ENCODE measurements around the gene TMED10. TPM values are rescaled to one million over a fixed set of nuclear protein-coding genes. Genes with fewer than 3 reads are reported as not detected.

Gene TMED10
- polyA plus RNA-seq, 1 of the 3 experiments (the other 2 are of a cell fraction): 168 TPM

DNA sequence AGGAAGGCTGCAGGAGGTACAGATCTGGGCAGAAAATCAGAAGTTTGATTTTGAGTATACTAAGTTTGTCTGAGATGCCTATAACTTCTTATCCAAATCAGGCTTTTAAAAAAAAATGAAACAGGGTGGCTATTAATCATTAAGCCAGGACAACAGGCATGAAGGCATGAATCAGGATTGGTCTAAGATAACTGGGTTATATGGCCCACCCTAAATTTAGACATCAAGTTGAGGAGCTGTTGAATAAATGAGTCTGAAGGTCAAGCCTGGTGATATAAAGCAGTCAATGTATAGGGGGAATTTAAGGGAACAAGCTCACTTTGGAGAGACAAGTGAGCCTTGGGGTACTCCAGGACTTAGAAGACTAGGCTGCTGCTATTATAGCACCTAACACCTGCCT, 78.2 kb downstream of the TMED10 start (continued):
- TF ChIP-seq, protein P1, sequence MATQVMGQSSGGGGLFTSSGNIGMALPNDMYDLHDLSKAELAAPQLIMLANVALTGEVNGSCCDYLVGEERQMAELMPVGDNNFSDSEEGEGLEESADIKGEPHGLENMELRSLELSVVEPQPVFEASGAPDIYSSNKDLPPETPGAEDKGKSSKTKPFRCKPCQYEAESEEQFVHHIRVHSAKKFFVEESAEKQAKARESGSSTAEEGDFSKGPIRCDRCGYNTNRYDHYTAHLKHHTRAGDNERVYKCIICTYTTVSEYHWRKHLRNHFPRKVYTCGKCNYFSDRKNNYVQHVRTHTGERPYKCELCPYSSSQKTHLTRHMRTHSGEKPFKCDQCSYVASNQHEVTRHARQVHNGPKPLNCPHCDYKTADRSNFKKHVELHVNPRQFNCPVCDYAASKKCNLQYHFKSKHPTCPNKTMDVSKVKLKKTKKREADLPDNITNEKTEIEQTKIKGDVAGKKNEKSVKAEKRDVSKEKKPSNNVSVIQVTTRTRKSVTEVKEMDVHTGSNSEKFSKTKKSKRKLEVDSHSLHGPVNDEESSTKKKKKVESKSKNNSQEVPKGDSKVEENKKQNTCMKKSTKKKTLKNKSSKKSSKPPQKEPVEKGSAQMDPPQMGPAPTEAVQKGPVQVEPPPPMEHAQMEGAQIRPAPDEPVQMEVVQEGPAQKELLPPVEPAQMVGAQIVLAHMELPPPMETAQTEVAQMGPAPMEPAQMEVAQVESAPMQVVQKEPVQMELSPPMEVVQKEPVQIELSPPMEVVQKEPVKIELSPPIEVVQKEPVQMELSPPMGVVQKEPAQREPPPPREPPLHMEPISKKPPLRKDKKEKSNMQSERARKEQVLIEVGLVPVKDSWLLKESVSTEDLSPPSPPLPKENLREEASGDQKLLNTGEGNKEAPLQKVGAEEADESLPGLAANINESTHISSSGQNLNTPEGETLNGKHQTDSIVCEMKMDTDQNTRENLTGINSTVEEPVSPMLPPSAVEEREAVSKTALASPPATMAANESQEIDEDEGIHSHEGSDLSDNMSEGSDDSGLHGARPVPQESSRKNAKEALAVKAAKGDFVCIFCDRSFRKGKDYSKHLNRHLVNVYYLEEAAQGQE (IDR thresholded peaks at IDR 0.05; ENCODE audit: low read depth, low read length): no peak
- TF ChIP-seq SMC3 (IDR thresholded peaks at IDR 0.05; ENCODE audit: low read depth, low read length) (no peak), NRF1 (IDR thresholded peaks at IDR 0.05; ENCODE audit: low read depth, low read length) (no peak), GATA2 (CRISPR knock-in tag; IDR thresholded peaks at IDR 0.05) (no peak), TAF1 (IDR thresholded peaks at IDR 0.05; ENCODE audit: borderline replicate concordance, low read depth, low read length) (no peak), MXI1 (IDR thresholded peaks at IDR 0.05; ENCODE audit: low read depth, low read length) (no peak)

DNA sequence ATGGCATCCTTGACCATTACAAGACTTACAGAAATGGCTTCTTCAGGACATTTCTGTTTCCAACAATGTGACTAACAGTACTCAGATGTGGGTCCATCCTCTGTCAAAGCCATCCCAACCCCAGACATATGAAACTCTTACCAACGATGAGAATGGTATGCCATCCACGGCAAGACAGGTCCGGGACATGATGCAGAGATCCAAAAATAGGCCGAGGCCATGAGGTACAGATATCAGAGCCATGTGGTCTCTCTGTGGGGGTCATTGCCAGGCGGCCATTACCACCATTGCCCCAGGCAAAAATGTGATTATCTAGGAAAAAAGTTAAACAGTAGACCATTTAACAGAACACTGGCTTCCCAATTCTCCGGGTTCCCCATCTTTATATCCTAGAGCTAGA, 79.5 kb downstream of the TMED10 start:
- TF ChIP-seq MEF2A (IDR thresholded peaks at IDR 0.05; ENCODE audit: borderline replicate concordance, low read depth) (no peak), YY1 (IDR thresholded peaks at IDR 0.05; ENCODE audit: low read depth) (no peak), RCOR1 (IDR thresholded peaks at IDR 0.05; ENCODE audit: low read length) (no peak), SIN3A (IDR thresholded peaks at IDR 0.05; ENCODE audit: borderline replicate concordance, low read depth, low read length) (no peak), CHD2 (IDR thresholded peaks at IDR 0.05; ENCODE audit: low read length, partially characterized antibody) (no peak), FOXJ3 (CRISPR knock-in tag; IDR thresholded peaks at IDR 0.05) (no peak), GATA2 (CRISPR knock-in tag; IDR thresholded peaks at IDR 0.05) (no peak)
- TF ChIP-seq, protein P2, sequence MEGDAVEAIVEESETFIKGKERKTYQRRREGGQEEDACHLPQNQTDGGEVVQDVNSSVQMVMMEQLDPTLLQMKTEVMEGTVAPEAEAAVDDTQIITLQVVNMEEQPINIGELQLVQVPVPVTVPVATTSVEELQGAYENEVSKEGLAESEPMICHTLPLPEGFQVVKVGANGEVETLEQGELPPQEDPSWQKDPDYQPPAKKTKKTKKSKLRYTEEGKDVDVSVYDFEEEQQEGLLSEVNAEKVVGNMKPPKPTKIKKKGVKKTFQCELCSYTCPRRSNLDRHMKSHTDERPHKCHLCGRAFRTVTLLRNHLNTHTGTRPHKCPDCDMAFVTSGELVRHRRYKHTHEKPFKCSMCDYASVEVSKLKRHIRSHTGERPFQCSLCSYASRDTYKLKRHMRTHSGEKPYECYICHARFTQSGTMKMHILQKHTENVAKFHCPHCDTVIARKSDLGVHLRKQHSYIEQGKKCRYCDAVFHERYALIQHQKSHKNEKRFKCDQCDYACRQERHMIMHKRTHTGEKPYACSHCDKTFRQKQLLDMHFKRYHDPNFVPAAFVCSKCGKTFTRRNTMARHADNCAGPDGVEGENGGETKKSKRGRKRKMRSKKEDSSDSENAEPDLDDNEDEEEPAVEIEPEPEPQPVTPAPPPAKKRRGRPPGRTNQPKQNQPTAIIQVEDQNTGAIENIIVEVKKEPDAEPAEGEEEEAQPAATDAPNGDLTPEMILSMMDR (IDR thresholded peaks at IDR 0.05): no peak
- WGBS (ENCODE audit: low lambda C conversion rate): 85% methylated on average over 6 of the region's 6 CpGs
- Histone ChIP-seq H3K4me1 (ENCODE audit: control insufficient read depth in 1 of 2, insufficient read depth in 2 of 2, low read depth in 1 of 2, low read length in 1 of 2) (no peaks in the 10 kb centered on the region), H3K4me3 (ENCODE audit: low read depth in 2 of 2, low read length in 1 of 2) (no peak overlapping the region), H2AFZ (ENCODE audit: low read depth) (no peak overlapping the region), H3K9me2 (no peaks in the 10 kb centered on the region), H3F3A (replicated peaks; ENCODE audit: insufficient read depth) (no peaks in the 10 kb centered on the region), H3K27me3 (ENCODE audit: insufficient read depth) (no peaks in the 10 kb centered on the region), H3K79me2 (ENCODE audit: insufficient read depth) (no peaks in the 10 kb centered on the region; the same call in 1 of the 2 replicates), H3K36me3 (replicated peaks in 1 of 2; ENCODE audit: control insufficient read depth in 1 of 2, insufficient read depth in 2 of 2, low read length in 1 of 2) (peaks cover 62 to 63% of the 10 kb centered on the region in 2 experiments), H3K9me3 (no peaks in the 10 kb centered on the region), H3K4me2 (no peak overlapping the region), H4K20me1 (ENCODE audit: insufficient read depth) (no peaks in the 10 kb centered on the region), H3K27ac (ENCODE audit: low read depth in 2 of 2, low read length in 1 of 2) (no peak overlapping the region; a peak in 1 of 4 replicates), H3K9ac (no peak overlapping the region)
- ChIA-PET POLR2A (no interaction called here), CTCF (interaction anchor here (1.3 to 1.5 kb wide), 2 partner anchors 9 to 151 kb away, joined by 3 to 11 read pairs; no protein-coding TSS in a partner anchor)
- DNase-seq: peak; percentile 32
